ENCODE results near the gene WASHC2A.
"Not testable (repeated sequence)": the region's sequence is repeated elsewhere in the genome, so short reads cannot be mapped to it uniquely, and the experiment has no call there.

- not testable (repeated sequence) for TF ChIP-seq CTCF (conservative IDR thresholded peaks at IDR 0.05; ENCODE audit: low read depth, low read length); EZH2 (IDR thresholded peaks at IDR 0.05; ENCODE audit: borderline replicate concordance, low read depth, low read length, poor library complexity, severe bottlenecking)
Observed at GRCh38 chr10:50157868-50158267, 90.1 kb downstream of the WASHC2A start.
